ENCODE measurements around the gene RIC3.

Gene RIC3, protein sequence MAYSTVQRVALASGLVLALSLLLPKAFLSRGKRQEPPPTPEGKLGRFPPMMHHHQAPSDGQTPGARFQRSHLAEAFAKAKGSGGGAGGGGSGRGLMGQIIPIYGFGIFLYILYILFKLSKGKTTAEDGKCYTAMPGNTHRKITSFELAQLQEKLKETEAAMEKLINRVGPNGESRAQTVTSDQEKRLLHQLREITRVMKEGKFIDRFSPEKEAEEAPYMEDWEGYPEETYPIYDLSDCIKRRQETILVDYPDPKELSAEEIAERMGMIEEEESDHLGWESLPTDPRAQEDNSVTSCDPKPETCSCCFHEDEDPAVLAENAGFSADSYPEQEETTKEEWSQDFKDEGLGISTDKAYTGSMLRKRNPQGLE

DNA sequence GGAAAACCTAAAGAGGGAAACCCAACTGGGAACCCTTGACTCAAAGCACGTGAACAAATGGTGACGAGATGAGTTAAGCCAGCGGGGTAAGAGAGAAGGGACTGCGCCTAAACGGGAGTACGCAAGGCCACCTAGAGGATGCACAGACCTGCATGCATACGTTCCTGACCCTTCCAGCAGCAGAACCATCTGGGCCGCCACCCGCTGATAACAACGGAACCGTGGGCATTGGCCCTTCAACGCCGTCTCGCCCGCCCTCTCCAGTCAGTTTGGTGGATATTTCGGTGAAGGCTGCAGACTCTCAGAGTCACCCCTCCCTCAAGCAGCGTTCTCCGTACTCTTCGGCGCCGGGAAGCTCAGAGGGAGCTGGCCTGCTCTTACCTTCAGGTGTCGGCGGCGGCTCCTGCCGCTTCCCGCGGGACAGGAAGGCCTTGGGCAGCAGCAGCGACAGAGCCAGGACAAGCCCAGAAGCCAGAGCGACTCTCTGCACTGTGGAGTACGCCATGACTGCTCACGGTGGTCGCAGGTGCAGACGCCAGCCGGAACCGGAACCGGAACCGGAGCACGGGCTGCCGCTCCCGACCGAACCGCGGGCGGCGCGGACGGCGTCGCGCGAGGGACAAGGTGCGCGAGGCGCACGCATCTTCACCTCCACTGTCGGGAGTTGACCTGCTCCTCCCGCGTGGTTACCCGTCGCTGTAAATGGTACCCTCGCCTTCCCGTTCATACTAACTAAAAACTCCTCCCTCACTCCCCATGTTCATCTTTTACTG is at the start of gene RIC3:
Gene RIC3, minus strand, starts transcription at position 541 of the 773 bp plus-strand sequence. Its CDS starts 36 bp downstream, at position 505.
- no peak for DNase-seq (ENCODE audit: extremely low spot score)
- TF ChIP-seq TARDBP (IDR thresholded peaks at IDR 0.05) (no peak), NFRKB (IDR thresholded peaks at IDR 0.05) (no peak), ELF4 (IDR thresholded peaks at IDR 0.05) (no peak), FOXM1 (IDR thresholded peaks at IDR 0.05; ENCODE audit: borderline replicate concordance) (no peak), FOXK2 (IDR thresholded peaks at IDR 0.05) (no peak), HDGF (IDR thresholded peaks at IDR 0.05; ENCODE audit: borderline replicate concordance) (no peak), ARNT (IDR thresholded peaks at IDR 0.05) (no peak), LEF1 (IDR thresholded peaks at IDR 0.05; ENCODE audit: borderline replicate concordance) (no peak), BHLHE40 (IDR thresholded peaks at IDR 0.05; ENCODE audit: borderline replicate concordance) (no peak), L3MBTL2 (conservative IDR thresholded peaks at IDR 0.05) (no peak), SUZ12 (IDR thresholded peaks at IDR 0.05) (no peak), CTBP1 (IDR thresholded peaks at IDR 0.05; ENCODE audit: borderline replicate concordance) (no peak), ZNF384 (IDR thresholded peaks at IDR 0.05) (no peak), FOXA1 (IDR thresholded peaks at IDR 0.05) (no peak), SP1 (IDR thresholded peaks at IDR 0.05) (no peak)
- TF ChIP-seq, protein P1, sequence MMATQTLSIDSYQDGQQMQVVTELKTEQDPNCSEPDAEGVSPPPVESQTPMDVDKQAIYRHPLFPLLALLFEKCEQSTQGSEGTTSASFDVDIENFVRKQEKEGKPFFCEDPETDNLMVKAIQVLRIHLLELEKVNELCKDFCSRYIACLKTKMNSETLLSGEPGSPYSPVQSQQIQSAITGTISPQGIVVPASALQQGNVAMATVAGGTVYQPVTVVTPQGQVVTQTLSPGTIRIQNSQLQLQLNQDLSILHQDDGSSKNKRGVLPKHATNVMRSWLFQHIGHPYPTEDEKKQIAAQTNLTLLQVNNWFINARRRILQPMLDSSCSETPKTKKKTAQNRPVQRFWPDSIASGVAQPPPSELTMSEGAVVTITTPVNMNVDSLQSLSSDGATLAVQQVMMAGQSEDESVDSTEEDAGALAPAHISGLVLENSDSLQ (IDR thresholded peaks at IDR 0.05): no peak
- ChIA-PET POLR2A (no interaction called here), CTCF (no interaction called here)

DNA sequence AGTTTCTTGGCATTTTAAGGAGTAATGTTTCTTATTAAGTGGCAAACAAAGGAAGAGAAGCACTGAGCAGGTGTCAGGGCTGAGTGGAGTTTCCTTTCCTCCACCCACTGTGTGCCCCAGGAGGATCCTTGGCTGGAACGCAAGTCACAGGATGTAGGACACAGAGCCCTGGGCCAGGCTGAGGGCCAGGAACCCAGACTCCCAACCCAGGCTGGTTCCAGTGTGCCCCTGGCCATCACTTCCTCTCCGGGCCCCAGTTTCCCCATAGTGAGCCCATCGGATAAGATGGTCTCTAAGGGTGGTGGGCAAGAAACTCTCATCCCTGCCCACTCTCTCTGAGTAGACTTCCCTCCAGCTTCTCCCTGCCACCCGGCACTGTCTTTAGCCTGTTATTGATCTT is 49.6 kb upstream of the RIC3 start:
- ChIA-PET CTCF (no interaction called here), POLR2A (no interaction called here)
- no peak for DNase-seq (ENCODE audit: extremely low spot score)
- TF ChIP-seq FOXA1 (IDR thresholded peaks at IDR 0.05) (no peak), LEF1 (IDR thresholded peaks at IDR 0.05; ENCODE audit: borderline replicate concordance) (no peak), FOXM1 (IDR thresholded peaks at IDR 0.05; ENCODE audit: borderline replicate concordance) (no peak), ZNF384 (IDR thresholded peaks at IDR 0.05) (no peak), SP1 (IDR thresholded peaks at IDR 0.05) (no peak), SUZ12 (IDR thresholded peaks at IDR 0.05) (no peak), L3MBTL2 (conservative IDR thresholded peaks at IDR 0.05) (no peak), ARNT (IDR thresholded peaks at IDR 0.05) (no peak), ELF4 (IDR thresholded peaks at IDR 0.05) (no peak), FOXK2 (IDR thresholded peaks at IDR 0.05) (no peak), TARDBP (IDR thresholded peaks at IDR 0.05) (no peak)
- TF ChIP-seq, protein P1 (IDR thresholded peaks at IDR 0.05): no peak

DNA sequence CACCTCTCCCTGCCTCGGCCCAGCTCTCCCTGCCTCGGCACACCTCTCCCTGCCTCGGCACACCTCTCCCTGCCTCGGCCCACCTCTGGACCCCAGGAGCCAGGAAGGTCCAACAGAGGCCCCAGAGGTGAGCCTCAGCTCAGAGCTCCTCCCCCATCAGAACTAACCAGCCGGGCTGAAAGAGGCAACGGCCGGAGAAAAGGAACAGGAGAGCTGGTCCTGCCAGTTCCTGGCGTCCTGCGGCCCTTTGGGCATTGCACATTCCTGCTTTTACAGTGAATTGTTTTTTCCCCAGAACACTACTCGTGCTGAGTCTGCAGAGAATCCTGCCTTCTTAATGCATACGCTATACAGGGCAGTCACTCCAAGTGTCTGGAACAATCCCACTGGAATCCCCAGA is 49.1 kb upstream of the RIC3 start:
- ChIA-PET CTCF (interaction anchor here (0.7 to 1.3 kb wide), 2 partner anchors 11 to 14 kb away, joined by 3 to 4 read pairs; no protein-coding TSS in a partner anchor), POLR2A (no interaction called here)
- DNase-seq (ENCODE audit: extremely low spot score): no peak

DNA sequence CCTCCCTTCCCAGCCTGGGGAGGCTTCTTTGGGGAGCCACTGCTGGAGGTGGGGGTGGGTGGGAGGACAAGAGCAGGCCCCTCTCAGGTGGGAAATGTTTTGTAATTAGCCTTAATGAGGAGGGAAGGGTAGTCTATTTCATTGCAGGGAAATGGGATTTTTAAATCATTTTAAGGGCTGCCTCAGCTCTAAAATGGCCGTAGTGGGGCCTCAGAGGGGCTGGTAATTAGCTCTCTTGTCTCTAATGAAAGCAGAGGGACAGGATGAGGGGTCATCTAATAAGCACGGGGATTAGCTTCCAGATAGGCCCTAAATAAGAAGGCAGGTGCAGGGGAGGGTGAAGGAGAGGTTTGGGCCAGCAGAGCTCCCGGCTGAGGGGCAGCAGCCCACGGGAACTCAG is 48.3 kb upstream of the RIC3 start:
- CTCF ChIA-PET: interaction anchor here (1.3 kb wide), 1 partner anchor 12 kb away, joined by 4 read pairs; no protein-coding TSS in a partner anchor
- no peak for DNase-seq (ENCODE audit: extremely low spot score)
- POLR2A ChIA-PET: no interaction called here
- TF ChIP-seq FOXM1 (IDR thresholded peaks at IDR 0.05; ENCODE audit: borderline replicate concordance): no peak
- TF ChIP-seq BHLHE40 (IDR thresholded peaks at IDR 0.05; ENCODE audit: borderline replicate concordance): no peak
- no peak for TF ChIP-seq HDGF (IDR thresholded peaks at IDR 0.05; ENCODE audit: borderline replicate concordance)
- TF ChIP-seq ELF4 (IDR thresholded peaks at IDR 0.05): no peak
- TF ChIP-seq CTBP1 (IDR thresholded peaks at IDR 0.05; ENCODE audit: borderline replicate concordance): no peak
- no peak for TF ChIP-seq SP1 (IDR thresholded peaks at IDR 0.05)
- TF ChIP-seq, protein P1 (IDR thresholded peaks at IDR 0.05): no peak
- no peak for TF ChIP-seq ZNF384 (IDR thresholded peaks at IDR 0.05)
- no peak for TF ChIP-seq SUZ12 (IDR thresholded peaks at IDR 0.05)
- TF ChIP-seq LEF1 (IDR thresholded peaks at IDR 0.05; ENCODE audit: borderline replicate concordance): no peak
- TF ChIP-seq L3MBTL2 (conservative IDR thresholded peaks at IDR 0.05): no peak
- TF ChIP-seq NFRKB (IDR thresholded peaks at IDR 0.05): no peak
- TF ChIP-seq FOXK2 (IDR thresholded peaks at IDR 0.05): no peak
- no peak for TF ChIP-seq TARDBP (IDR thresholded peaks at IDR 0.05)
- no peak for TF ChIP-seq ARNT (IDR thresholded peaks at IDR 0.05)
- no peak for TF ChIP-seq FOXA1 (IDR thresholded peaks at IDR 0.05)

More for the DNA sequence above, 49.1 kb upstream of the RIC3 start:
- no peak for TF ChIP-seq NFRKB (IDR thresholded peaks at IDR 0.05)
- TF ChIP-seq FOXK2 (IDR thresholded peaks at IDR 0.05): no peak
- no peak for TF ChIP-seq FOXM1 (IDR thresholded peaks at IDR 0.05; ENCODE audit: borderline replicate concordance)
- TF ChIP-seq FOXA1 (IDR thresholded peaks at IDR 0.05): no peak
- TF ChIP-seq, protein P1 (IDR thresholded peaks at IDR 0.05): no peak
- TF ChIP-seq SUZ12 (IDR thresholded peaks at IDR 0.05): no peak
- no peak for TF ChIP-seq L3MBTL2 (conservative IDR thresholded peaks at IDR 0.05)
- TF ChIP-seq CTBP1 (IDR thresholded peaks at IDR 0.05; ENCODE audit: borderline replicate concordance): no peak
- no peak for TF ChIP-seq HDGF (IDR thresholded peaks at IDR 0.05; ENCODE audit: borderline replicate concordance)
- no peak for TF ChIP-seq SP1 (IDR thresholded peaks at IDR 0.05)
- TF ChIP-seq TARDBP (IDR thresholded peaks at IDR 0.05): no peak
- TF ChIP-seq LEF1 (IDR thresholded peaks at IDR 0.05; ENCODE audit: borderline replicate concordance): no peak
- TF ChIP-seq BHLHE40 (IDR thresholded peaks at IDR 0.05; ENCODE audit: borderline replicate concordance): no peak
- no peak for TF ChIP-seq ELF4 (IDR thresholded peaks at IDR 0.05)
